Psoas muscle (tissue), 8 donors: ENCODE results near the gene CNOT11. TPM values are rescaled to one million over a fixed set of nuclear protein-coding genes. Genes with fewer than 3 reads are reported as not detected.
"Not testable (repeated sequence)": the region's sequence is repeated elsewhere in the genome, so short reads cannot be mapped to it uniquely, and the experiment has no call there.

ENCODE experiments used
- ATAC-seq, 4 donors: fragments of 200-7000 bp; cut with Tn5 transposase; one replicate each; pipeline ENCODE4 v1.9.1; 2020; ENCODE audit warnings: moderate library complexity in 3 of 4, mild to moderate bottlenecking in 2 of 4
- DNase-seq, 2 donors: peaks; one replicate each; pipeline ENCODE4 v3.0.0-alpha.2; 2020
- H3K27ac ChIP-seq: fragments of 200-600 bp; one replicate; pipeline ENCODE4 v1.8.0; 2022
- H3K27me3 ChIP-seq, 3 donors: fragments of 200-600 bp in 1 of 3; one replicate each; pipeline versions ENCODE4 v1.6.1 to v1.8.0; 2013 to 2022; ENCODE audit warnings: low read length in 2 of 3, mild to moderate bottlenecking in 2 of 3, moderate library complexity in 1 of 3; ENCODE audit not compliant: insufficient read depth in 3 of 3
- H3K36me3 ChIP-seq, 2 donors: fragments of 200-600 bp in 1 of 2; one replicate each; pipeline versions ENCODE4 v1.6.1 to v1.8.0; 2013 to 2022; ENCODE audit warnings: low read depth in 1 of 2, mild to moderate bottlenecking in 1 of 2, moderate library complexity in 1 of 2; ENCODE audit not compliant: insufficient read depth in 1 of 2
- H3K4me1 ChIP-seq: fragments of 200-600 bp; one replicate; pipeline ENCODE4 v1.8.0; 2022
- H3K4me3 ChIP-seq: fragments of 200-600 bp; one replicate; pipeline ENCODE4 v1.8.0; 2022; ENCODE audit warnings: mild to moderate bottlenecking
- H3K9me3 ChIP-seq: fragments of 200-600 bp; one replicate; pipeline ENCODE4 v1.8.0; 2022
- WGBS, 3 donors: extraction: QIAGEN DNeasy Blood & Tissue Kit; methylation state at CpG; one replicate each; pipeline versions ENCODE4 v1.1.6 to v1.1.7; 2013; 5-methylcytosine and 5-hydroxymethylcytosine counted together
- intact Hi-C, 2 donors: fragments of 100-400 bp; cut with DNase I; formaldehyde crosslinking; loops; one replicate each; pipeline versions ENCODE4 v1.11.0 to v1.14.2; 2022
- polyA plus RNA-seq, 3 donors: library from polyadenylated mRNA; stranded (reverse); fragments of 200-250 nt; gene quantifications; one replicate each; pipeline ENCODE4 v1.2.3, GENCODE V29; 2013
- total RNA-seq, 4 donors: library from RNA; stranded (reverse); fragmentation: NEBNext Ultra II Directional in 2 of 4; extraction: Animal tissue kit (Norgen Biotek cat#: 25700) in 2 of 4; gene quantifications; one replicate each; pipeline versions ENCODE4 v1.2.1 to v1.2.4, GENCODE V29; 2021 to 2023
- TF ChIP-seq, protein P1 (sequence below): fragments of 200-600 bp; IDR thresholded peaks from one replicate; pipeline ENCODE4 v1.8.0; 2022; ENCODE audit warnings: antibody characterized with exemption
- donor health status: healthy with polysubstance abuse.
- donor health status: DM: no; HTN: no; CAD: no; lungs with moderate emphysema.
- donor health status: Bipolar disorder and iron deficiency.
- donor health status: healthy.
- donor health status: DM: yes; HTN: yes; CAD: no.
- donor health status: DM: no; HTN: no; CAD: no.
- donor health status: DM: no; HTN: no; CAD: no.
- donor health status: DM: yes; HTN: yes; CAD: no.

Gene CNOT11
- total and polyA plus RNA-seq, 7 donors = 17.1 to 42.1 (median 30.0) TPM

GRCh38 chr2:101311696-101312017, 59.0 kb downstream of the CNOT11 start:
- Histone ChIP-seq H3K9me3 (no peaks in the 10 kb centered on the region), H3K27ac (no peak overlapping the region), H3K4me3 (no peak overlapping the region), H3K27me3 (no peaks in the 10 kb centered on the region), H3K4me1 (no peaks in the 10 kb centered on the region), H3K36me3 (no peaks in the 10 kb centered on the region)
- TF ChIP-seq, protein P1, sequence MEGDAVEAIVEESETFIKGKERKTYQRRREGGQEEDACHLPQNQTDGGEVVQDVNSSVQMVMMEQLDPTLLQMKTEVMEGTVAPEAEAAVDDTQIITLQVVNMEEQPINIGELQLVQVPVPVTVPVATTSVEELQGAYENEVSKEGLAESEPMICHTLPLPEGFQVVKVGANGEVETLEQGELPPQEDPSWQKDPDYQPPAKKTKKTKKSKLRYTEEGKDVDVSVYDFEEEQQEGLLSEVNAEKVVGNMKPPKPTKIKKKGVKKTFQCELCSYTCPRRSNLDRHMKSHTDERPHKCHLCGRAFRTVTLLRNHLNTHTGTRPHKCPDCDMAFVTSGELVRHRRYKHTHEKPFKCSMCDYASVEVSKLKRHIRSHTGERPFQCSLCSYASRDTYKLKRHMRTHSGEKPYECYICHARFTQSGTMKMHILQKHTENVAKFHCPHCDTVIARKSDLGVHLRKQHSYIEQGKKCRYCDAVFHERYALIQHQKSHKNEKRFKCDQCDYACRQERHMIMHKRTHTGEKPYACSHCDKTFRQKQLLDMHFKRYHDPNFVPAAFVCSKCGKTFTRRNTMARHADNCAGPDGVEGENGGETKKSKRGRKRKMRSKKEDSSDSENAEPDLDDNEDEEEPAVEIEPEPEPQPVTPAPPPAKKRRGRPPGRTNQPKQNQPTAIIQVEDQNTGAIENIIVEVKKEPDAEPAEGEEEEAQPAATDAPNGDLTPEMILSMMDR = no peak
- DNase-seq (no peak), ATAC-seq (no peak)
- intact Hi-C loops = no loop called here
- WGBS, 3 donors = 65 to 77% (median 75%) methylated on average over 3 of the region's 3 CpGs

DNA sequence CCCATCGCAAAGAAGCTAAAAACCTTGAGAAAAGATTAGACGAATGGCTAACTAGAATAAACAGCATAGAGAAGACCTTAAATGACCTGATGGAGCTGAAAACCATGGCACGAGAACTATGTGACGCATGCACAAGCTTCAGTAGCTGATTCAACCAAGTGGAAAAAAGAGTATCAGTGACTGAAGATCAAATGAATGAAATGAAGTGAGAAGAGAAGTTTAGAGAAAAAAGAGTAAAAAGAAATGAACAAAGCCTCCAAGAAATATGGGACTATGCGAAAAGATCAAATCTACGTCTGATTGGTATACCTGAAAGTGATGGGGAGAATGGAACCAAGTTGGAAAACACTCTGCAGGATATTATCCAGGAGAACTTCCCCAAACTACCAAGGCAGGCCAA, 63.9 kb downstream of the CNOT11 start:
- H3K27ac ChIP-seq, DNase-seq, H3K4me3 ChIP-seq, intact Hi-C loops, H3K9me3 ChIP-seq, H3K36me3 ChIP-seq, H3K4me1 ChIP-seq, H3K27me3 ChIP-seq, ATAC-seq: not testable (repeated sequence)
- WGBS, 3 donors = 84 to 91% (median 87%) methylated on average over 5 to 6 of the region's 6 CpGs

Other genes with a start within 250 kb of the CNOT11 start
- 100 to 1,000 TPM in 1 of 4 donors, 10 to 100 TPM in 2, 1 to 10 TPM in 1; 8.7 to 163 (median 57.0) TPM for gene TBC1D8, start 101.5 kb upstream of the CNOT11 start, total RNA-seq
- gene TBC1D8, start 101.5 kb upstream of the CNOT11 start, polyA plus RNA-seq = 10 to 100 TPM; 11.3 to 64.5 (median 50.4) TPM
- gene RNF149, start 55.8 kb downstream of the CNOT11 start, total RNA-seq = 10 to 100 TPM; 13.5 to 23.7 (median 20.0) TPM
- gene RNF149, start 55.8 kb downstream of the CNOT11 start, polyA plus RNA-seq = 10 to 100 TPM; 10.7 to 22.8 (median 11.3) TPM
- gene CREG2, start 134.6 kb downstream of the CNOT11 start, total RNA-seq = under 1 TPM in 2 of 4 donors, not detected in 2; 0.13 to 0.34 TPM
- gene CREG2, start 134.6 kb downstream of the CNOT11 start, polyA plus RNA-seq = under 1 TPM in 2 of 3 donors, not detected in 1; 0.04 to 0.07 TPM
- under 1 TPM in 1 of 4 donors, not detected in 3; 0.12 TPM for gene RFX8, start 222.2 kb downstream of the CNOT11 start, total RNA-seq
- gene RFX8, start 222.2 kb downstream of the CNOT11 start, polyA plus RNA-seq = under 1 TPM in 2 of 3 donors, not detected in 1; 0.03 to 0.29 TPM